Suprapubic skin (tissue), 4 donors: Measurements from ENCODE around the gene DHDH. TPM values are rescaled to one million over a fixed set of nuclear protein-coding genes. Genes with fewer than 3 reads are reported as not detected.
A peak's percentile ranks its signal among the peaks of the same experiment; 100 is the strongest.
"Not testable (repeated sequence)": the region's sequence is repeated elsewhere in the genome, so short reads cannot be mapped to it uniquely, and the experiment has no call there.

ENCODE experiments used
- DNase-seq, 2 donors: peaks; one replicate each; pipeline ENCODE4 v3.0.0-alpha.2; 2019; ENCODE audit warnings: low spot score in 2 of 2
- H3K27ac ChIP-seq: fragments of 200-600 bp; sonication (generic); one replicate; pipeline ENCODE4 v1.5.1; 2019
- H3K27me3 ChIP-seq: fragments of 200-600 bp; sonication (generic); one replicate; pipeline ENCODE4 v1.5.1; 2019
- H3K36me3 ChIP-seq: fragments of 200-600 bp; sonication (generic); one replicate; pipeline ENCODE4 v1.5.1; 2019
- H3K4me1 ChIP-seq: fragments of 200-600 bp; sonication (generic); one replicate; pipeline ENCODE4 v1.5.1; 2019
- H3K4me3 ChIP-seq: fragments of 200-600 bp; sonication (generic); one replicate; pipeline ENCODE4 v1.5.1; 2019; ENCODE audit warnings: mild to moderate bottlenecking
- H3K9me3 ChIP-seq: fragments of 200-600 bp; sonication (generic); one replicate; pipeline ENCODE4 v1.5.1; 2019
- EP300 ChIP-seq: sonication (generic); formaldehyde crosslinking; IDR thresholded peaks from one replicate; pipeline ENCODE4 v1.6.1; 2017; ENCODE audit warnings: antibody characterized with exemption
- POLR2A ChIP-seq, 2 donors: fragments of 450-650 bp; IDR thresholded peaks; one replicate each; pipeline ENCODE4 v1.6.1; 2017; ENCODE audit warnings: antibody characterized with exemption in 2 of 2, mild to moderate bottlenecking in 2 of 2, moderate library complexity in 2 of 2
- POLR2AphosphoS5 ChIP-seq, 3 donors: sonication (generic); formaldehyde crosslinking; IDR thresholded peaks; one replicate each; pipeline ENCODE4 v1.6.1; 2017; ENCODE audit warnings: antibody characterized with exemption in 3 of 3
- WGBS: methylation state at CpG from one replicate; pipeline ENCODE4 v1.1.5; 2018; 5-methylcytosine and 5-hydroxymethylcytosine counted together
- total RNA-seq, 4 donors: library from RNA; depleted of rRNA; stranded (reverse); fragments of >200 nt; gene quantifications; one replicate each; pipeline ENCODE4 v1.1.0, GENCODE V29; 2016
- TF ChIP-seq, protein P1 (sequence below), 2 donors: fragments of 200-600 bp in 1 of 2; fragments of 450-650 bp in 1 of 2; sonication (generic) in 1 of 2; IDR thresholded peaks; one replicate each; pipeline ENCODE4 v1.5.1; 2016 to 2019; ENCODE audit warnings: antibody characterized with exemption in 2 of 2, mild to moderate bottlenecking in 1 of 2, moderate library complexity in 1 of 2

Gene DHDH
- total RNA-seq, result under 1 TPM in 1 of 4 donors, not detected in 3; 0.59 TPM

GRCh38 chr19:48933382-48933932 is at the start of gene DHDH:
DHDH (plus strand) TSS chr19:48933699; CDS start chr19:48933722, 23 bp downstream.
- 0% methylated on average over 43 of the region's 43 CpGs for WGBS
- TF ChIP-seq POLR2A (IDR thresholded peaks at IDR 0.05) (no peak), EP300 (no peak), POLR2AphosphoS5 (IDR thresholded peaks at IDR 0.05) (no peak)
- TF ChIP-seq, protein P1, sequence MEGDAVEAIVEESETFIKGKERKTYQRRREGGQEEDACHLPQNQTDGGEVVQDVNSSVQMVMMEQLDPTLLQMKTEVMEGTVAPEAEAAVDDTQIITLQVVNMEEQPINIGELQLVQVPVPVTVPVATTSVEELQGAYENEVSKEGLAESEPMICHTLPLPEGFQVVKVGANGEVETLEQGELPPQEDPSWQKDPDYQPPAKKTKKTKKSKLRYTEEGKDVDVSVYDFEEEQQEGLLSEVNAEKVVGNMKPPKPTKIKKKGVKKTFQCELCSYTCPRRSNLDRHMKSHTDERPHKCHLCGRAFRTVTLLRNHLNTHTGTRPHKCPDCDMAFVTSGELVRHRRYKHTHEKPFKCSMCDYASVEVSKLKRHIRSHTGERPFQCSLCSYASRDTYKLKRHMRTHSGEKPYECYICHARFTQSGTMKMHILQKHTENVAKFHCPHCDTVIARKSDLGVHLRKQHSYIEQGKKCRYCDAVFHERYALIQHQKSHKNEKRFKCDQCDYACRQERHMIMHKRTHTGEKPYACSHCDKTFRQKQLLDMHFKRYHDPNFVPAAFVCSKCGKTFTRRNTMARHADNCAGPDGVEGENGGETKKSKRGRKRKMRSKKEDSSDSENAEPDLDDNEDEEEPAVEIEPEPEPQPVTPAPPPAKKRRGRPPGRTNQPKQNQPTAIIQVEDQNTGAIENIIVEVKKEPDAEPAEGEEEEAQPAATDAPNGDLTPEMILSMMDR (IDR thresholded peaks at IDR 0.05), result no peak
- DNase-seq, result peak; percentile 84 to 86
- H3K27me3 ChIP-seq, result no peaks in the 10 kb centered on the region
- H3K4me3 ChIP-seq, result peak within 1 kb of the TSS; percentile 48
- H3K27ac ChIP-seq, result no peak within 1 kb of the TSS
- no peaks in the 10 kb centered on the region for H3K36me3 ChIP-seq
- peaks cover 12% of the 10 kb centered on the region for H3K4me1 ChIP-seq
- H3K9me3 ChIP-seq, result no peaks in the 10 kb centered on the region

DNA sequence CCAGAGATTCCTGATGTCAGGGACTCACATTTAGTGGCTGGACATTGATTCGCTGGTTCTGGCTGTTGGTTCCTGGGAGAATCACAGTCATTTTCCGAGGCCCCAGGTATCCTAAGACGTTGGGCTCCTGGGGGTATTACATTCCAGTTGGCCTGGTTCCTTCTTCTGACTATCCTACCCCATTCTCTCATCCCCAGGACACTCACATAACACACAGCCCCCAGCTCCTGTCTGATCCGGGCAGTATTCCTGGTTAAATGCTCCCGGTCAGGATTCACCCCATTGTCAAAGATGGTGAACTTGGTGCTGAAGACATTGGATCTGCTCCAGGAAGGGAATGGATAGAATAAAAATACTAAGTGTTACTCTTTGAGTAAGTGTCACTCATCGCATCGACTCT is 49.8 kb upstream of the DHDH start:
- TF ChIP-seq, protein P1 (IDR thresholded peaks at IDR 0.05), result no peak
- TF ChIP-seq EP300 (no peak), POLR2A (IDR thresholded peaks at IDR 0.05) (no peak)
- WGBS, result 96% methylated on average over 7 of the region's 7 CpGs

GRCh38 chr19:48887861-48888612 is 45.5 kb upstream of the DHDH start:
- H3K27ac ChIP-seq, result no peak overlapping the region
- no peaks in the 10 kb centered on the region for H3K36me3 ChIP-seq
- H3K4me3 ChIP-seq, result no peak overlapping the region
- no peaks in the 10 kb centered on the region for H3K9me3 ChIP-seq
- H3K27me3 ChIP-seq, result no peaks in the 10 kb centered on the region
- 93% methylated on average over 18 of the region's 21 CpGs for WGBS
- TF ChIP-seq POLR2AphosphoS5 (IDR thresholded peaks at IDR 0.05) (no peak), EP300 (no peak), POLR2A (IDR thresholded peaks at IDR 0.05) (no peak)
- TF ChIP-seq, protein P1 (IDR thresholded peaks at IDR 0.05), result no peak
- DNase-seq, result no peak
- no peaks in the 10 kb centered on the region for H3K4me1 ChIP-seq

More for the DNA sequence above, 49.8 kb upstream of the DHDH start:
- H3K9me3 ChIP-seq, result no peaks in the 10 kb centered on the region
- DNase-seq, result no peak
- H3K4me1 ChIP-seq, result peaks cover 6% of the 10 kb centered on the region
- no peaks in the 10 kb centered on the region for H3K27me3 ChIP-seq
- H3K4me3 ChIP-seq, result no peak overlapping the region
- H3K36me3 ChIP-seq, result no peaks in the 10 kb centered on the region
- no peak overlapping the region for H3K27ac ChIP-seq

GRCh38 chr19:48889496-48889895 is 44.0 kb upstream of the DHDH start:
- not testable (repeated sequence) for DNase-seq, H3K4me3 ChIP-seq, H3K9me3 ChIP-seq, H3K36me3 ChIP-seq, H3K4me1 ChIP-seq, H3K27me3 ChIP-seq, H3K27ac ChIP-seq
- WGBS, result 77% methylated on average over 1 of the region's 3 CpGs

GRCh38 chr19:48890551-48890950 is 42.9 kb upstream of the DHDH start:
- no peak overlapping the region for H3K4me3 ChIP-seq
- H3K4me1 ChIP-seq, result peaks cover 4% of the 10 kb centered on the region
- WGBS, result 84% methylated on average over 4 of the region's 4 CpGs
- no peaks in the 10 kb centered on the region for H3K27me3 ChIP-seq
- DNase-seq, result no peak
- no peaks in the 10 kb centered on the region for H3K36me3 ChIP-seq
- no peak overlapping the region for H3K27ac ChIP-seq
- no peaks in the 10 kb centered on the region for H3K9me3 ChIP-seq
- TF ChIP-seq EP300, result no peak
- TF ChIP-seq POLR2AphosphoS5 (IDR thresholded peaks at IDR 0.05), result no peak
- TF ChIP-seq, protein P1 (IDR thresholded peaks at IDR 0.05), result no peak
- no peak for TF ChIP-seq POLR2A (IDR thresholded peaks at IDR 0.05)
